Epithelial cell of proximal tubule (primary cell): Measurements from ENCODE around the gene MAB21L2. TPM values are rescaled to one million over a fixed set of nuclear protein-coding genes. Genes with fewer than 3 reads are reported as not detected.
"Not testable (repeated sequence)": the region's sequence is repeated elsewhere in the genome, so short reads cannot be mapped to it uniquely, and the experiment has no call there.

Source experiments
- DNase-seq: peaks from one replicate; pipeline ENCODE4 v3.0.0-alpha.2; 2011; ENCODE audit warnings: low read depth
- H3K4me3 ChIP-seq: 2 replicates; pipeline ENCODE4 v1.5.1; 2011; ENCODE audit warnings: low read depth, mild to moderate bottlenecking, low read length
- total RNA-seq: library from RNA; depleted of rRNA; stranded (reverse); fragments of >200 nt; gene quantifications from 2 replicates; pipeline ENCODE4 v1.2.3, GENCODE V29; 2015
- TF ChIP-seq, protein P1 (sequence below): conservative IDR thresholded peaks from 2 replicates; pipeline ENCODE4 v1.5.1; 2012; ENCODE audit warnings: low read depth, mild to moderate bottlenecking, low read length

The MAB21L2 gene
- total RNA-seq, 1 donor from 2014 or later: 0.17 TPM

DNA sequence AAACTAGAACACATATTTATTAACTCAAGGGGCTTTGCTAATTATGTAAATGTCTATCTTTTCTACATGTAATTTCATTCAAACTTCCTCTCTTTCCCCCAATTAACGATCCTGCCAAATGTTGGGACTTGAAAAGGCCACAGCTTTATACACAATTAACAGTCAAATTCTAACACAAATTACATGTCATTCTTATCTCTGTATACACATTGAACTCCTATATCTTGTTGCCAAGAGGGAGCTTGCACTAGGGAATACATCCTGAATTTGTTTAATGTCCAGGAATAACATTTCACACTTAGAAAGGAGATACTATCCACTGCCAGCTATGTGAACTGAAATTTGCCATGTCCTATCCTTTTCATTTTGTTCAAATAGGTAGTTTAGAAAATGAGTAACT, 38.9 kb upstream of the MAB21L2 start:
- TF ChIP-seq, protein P1, sequence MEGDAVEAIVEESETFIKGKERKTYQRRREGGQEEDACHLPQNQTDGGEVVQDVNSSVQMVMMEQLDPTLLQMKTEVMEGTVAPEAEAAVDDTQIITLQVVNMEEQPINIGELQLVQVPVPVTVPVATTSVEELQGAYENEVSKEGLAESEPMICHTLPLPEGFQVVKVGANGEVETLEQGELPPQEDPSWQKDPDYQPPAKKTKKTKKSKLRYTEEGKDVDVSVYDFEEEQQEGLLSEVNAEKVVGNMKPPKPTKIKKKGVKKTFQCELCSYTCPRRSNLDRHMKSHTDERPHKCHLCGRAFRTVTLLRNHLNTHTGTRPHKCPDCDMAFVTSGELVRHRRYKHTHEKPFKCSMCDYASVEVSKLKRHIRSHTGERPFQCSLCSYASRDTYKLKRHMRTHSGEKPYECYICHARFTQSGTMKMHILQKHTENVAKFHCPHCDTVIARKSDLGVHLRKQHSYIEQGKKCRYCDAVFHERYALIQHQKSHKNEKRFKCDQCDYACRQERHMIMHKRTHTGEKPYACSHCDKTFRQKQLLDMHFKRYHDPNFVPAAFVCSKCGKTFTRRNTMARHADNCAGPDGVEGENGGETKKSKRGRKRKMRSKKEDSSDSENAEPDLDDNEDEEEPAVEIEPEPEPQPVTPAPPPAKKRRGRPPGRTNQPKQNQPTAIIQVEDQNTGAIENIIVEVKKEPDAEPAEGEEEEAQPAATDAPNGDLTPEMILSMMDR: no peak
- no peak overlapping the region for H3K4me3 ChIP-seq
- DNase-seq: no peak

DNA sequence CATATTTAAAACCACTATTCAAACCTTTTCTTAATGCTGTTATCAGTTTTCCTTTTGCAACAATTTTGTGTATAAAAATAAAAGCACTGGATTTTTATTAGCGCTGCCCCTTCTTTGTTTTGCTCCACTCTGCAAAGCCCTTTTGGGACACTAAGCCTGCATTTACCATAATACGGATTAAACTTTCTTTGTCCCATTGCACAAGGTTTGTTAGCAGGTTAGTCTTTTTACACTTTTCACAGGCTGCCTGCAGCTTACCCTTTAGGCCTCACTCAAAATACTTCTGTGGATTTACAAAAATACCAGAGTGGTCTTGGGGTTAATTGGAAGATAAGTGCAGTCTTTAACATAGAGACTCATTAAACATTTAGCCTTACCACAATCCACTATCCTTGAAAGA, 35.7 kb upstream of the MAB21L2 start:
- no peak for DNase-seq
- TF ChIP-seq, protein P1: no peak
- no peak overlapping the region for H3K4me3 ChIP-seq

DNA sequence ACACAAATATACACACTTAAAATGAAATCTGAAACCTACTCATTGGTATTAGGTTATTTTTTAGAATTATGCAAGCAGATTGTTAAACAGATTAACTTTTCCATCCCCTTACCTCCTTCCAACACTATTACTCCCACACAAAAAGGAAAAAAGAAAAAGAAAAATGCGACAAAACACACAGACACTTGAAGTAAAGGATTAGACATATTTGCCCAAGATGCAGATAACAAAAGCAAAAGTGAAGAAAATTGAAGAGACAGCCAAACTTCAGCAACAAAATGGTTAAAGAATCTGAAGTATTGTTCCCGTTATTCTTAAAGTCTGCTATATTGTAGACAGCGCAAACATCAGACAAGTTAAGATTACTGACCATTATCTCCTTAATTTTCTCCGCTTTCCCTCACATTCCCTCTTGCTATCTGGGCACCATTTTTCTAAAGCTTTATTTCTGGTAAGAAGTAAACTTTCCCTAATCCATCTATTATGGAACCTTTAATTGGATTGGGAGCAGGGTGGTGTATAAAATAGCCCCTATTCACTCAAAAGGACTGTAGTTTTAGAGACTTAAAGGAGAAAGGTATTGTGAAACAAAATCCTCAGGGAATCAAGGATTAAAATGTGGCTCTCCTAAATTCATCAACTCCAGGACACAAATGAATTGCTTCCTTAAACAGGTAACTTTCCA, 34.7 kb upstream of the MAB21L2 start:
- DNase-seq: no peak
- TF ChIP-seq, protein P1: no peak
- no peak overlapping the region for H3K4me3 ChIP-seq

DNA sequence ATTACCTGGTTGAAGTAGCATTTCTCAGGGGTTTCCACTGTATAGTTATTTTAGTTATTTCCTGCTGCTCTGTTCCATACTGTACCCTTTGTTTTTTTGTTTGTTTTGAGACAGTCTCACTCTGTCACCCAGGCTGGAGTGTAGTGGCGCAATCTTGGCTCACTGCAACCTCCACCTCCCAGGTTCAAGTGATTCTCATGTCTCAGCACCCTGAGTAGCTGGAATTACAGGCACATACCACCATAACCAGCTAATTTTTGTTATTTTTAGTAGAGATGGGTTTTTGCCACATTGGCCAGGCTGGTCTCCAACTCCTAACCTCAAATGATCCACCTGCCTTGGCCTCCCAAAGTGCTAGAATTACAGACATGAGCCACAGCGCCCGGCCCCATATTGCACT, 24.1 kb upstream of the MAB21L2 start:
- not testable (repeated sequence) for H3K4me3 ChIP-seq, DNase-seq

DNA sequence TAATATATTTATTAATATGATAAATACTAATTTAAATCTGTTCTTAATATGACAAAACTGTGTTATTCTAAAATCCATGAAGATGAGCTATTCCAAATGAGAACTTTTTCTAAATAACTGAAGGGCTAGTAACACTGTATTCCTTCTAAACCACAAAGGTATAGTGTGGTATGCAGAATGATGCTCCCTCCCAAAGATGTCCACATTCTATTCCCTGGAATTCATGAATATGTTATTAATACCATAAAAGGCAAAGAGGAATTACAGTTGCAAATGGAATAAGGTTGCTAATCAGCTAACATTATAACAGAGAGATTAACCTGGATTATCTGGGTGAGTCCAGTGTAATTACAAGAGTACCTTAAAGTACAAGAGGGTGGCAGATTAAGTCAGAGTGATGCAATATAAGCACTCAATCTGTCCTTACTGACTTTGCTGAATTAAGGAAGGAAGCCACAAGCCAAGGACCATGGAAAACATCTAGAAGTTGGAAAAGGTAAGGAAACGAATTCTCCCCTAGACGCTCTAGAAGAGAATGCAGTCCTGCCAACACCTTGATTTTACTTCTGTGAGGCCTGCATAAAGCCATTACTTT, 20.7 kb upstream of the MAB21L2 start:
- TF ChIP-seq, protein P1: no peak
- DNase-seq: no peak
- no peak overlapping the region for H3K4me3 ChIP-seq

DNA sequence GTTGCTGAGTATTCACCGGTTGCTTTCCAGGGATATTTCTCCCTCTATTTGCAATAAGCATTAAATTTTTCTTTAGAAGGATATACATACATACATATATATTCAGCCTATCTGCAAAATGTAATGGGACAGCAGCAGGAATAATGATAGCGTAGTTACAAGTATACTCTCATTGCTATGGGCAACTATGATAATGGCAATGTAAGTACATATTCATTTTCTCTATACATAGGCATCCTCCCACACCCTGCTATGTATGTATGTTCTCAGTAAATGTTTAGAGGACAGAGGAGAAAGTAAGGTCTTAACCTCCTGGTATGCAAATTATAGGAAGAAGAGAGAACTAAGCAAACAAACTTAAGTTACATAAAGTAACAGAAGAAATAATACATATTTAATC, 19.7 kb upstream of the MAB21L2 start:
- no peak overlapping the region for H3K4me3 ChIP-seq
- TF ChIP-seq, protein P1: no peak
- no peak for DNase-seq

DNA sequence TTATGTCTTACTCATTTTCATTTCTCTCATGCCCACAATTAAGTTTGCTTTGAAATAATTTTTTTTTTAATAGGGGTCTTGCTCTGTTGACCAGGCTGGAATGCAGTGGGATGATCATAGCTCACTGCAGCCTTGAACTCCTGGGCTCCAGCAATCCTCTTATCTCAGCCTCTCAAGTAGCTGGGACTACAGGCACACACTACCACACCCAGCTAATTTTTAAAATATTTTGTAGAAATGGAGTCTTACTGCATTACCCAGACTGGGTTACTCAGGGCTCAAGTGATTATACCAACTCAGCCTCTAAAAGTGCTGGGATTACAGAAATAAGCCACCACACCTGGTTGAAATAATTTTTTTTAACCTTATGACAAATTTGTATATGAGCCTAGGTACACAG, 19.2 kb upstream of the MAB21L2 start:
- TF ChIP-seq, protein P1: no peak
- H3K4me3 ChIP-seq: no peak overlapping the region
- no peak for DNase-seq

DNA sequence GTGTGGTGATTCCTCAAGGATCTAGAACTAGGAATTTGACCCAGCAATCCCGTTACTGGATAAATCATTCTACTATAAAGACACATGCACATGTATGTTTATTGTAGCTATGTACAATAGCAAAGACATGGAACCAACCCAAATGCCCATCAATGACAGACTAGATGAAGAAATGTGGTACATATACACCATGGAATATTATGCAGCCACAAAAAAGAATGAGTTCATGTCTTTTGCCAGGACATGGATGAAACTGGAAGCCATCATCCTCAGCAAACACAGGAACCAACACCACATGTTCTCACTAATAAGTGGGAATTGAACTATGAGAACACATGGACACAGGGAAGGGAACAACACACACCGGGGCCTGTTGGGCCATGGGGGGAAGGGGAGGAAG, 17.0 kb upstream of the MAB21L2 start:
- not testable (repeated sequence) for DNase-seq, H3K4me3 ChIP-seq
